SK-N-SH treated with all-trans-retinoic acid at 6 μM for 48 hours (cell line): Measurements from ENCODE around the gene PKLR.

Source experiments
- ARNTL ChIP-seq: fragments of 450-650 bp; formaldehyde crosslinking; IDR thresholded peaks from 2 replicates; pipeline ENCODE4 v1.5.0; 2020; ENCODE audit warnings: low read depth, mild to moderate bottlenecking, moderate library complexity, borderline replicate concordance
- CSDC2 ChIP-seq: fragments of 250-450 bp; sonication (Bioruptor Pico); IDR thresholded peaks from 2 replicates; pipeline ENCODE4 v1.5.0; 2020; ENCODE audit warnings: mild to moderate bottlenecking, moderate library complexity
- ESRRG ChIP-seq: fragments of 250-450 bp; sonication (Bioruptor Pico); IDR thresholded peaks from 2 replicates; pipeline ENCODE4 v1.6.1; 2021; ENCODE audit warnings: mild to moderate bottlenecking
- PPARA ChIP-seq: fragments of 250-450 bp; sonication (Bioruptor Pico); IDR thresholded peaks from 2 replicates; pipeline ENCODE4 v1.5.0; 2020; ENCODE audit warnings: mild to moderate bottlenecking, borderline replicate concordance
- SNAI2 ChIP-seq: fragments of 250-450 bp; sonication (Bioruptor Pico); IDR thresholded peaks from 2 replicates; pipeline ENCODE4 v1.5.0; 2020; ENCODE audit warnings: mild to moderate bottlenecking, moderate library complexity
- ZFP30 ChIP-seq: fragments of 450-650 bp; formaldehyde crosslinking; IDR thresholded peaks from 2 replicates; pipeline ENCODE4 v1.5.0; 2022; ENCODE audit warnings: mild to moderate bottlenecking, moderate library complexity
- ZNF8 ChIP-seq: fragments of 450-650 bp; formaldehyde crosslinking; IDR thresholded peaks from 2 replicates; pipeline ENCODE4 v1.5.0; 2020; ENCODE audit warnings: mild to moderate bottlenecking, moderate library complexity
- TF ChIP-seq, protein P1 (sequence below): fragments of 250-450 bp; sonication (Bioruptor Pico); IDR thresholded peaks from 2 replicates; pipeline ENCODE4 v1.5.1; 2020; ENCODE audit warnings: low read depth, mild to moderate bottlenecking, moderate library complexity

DNA sequence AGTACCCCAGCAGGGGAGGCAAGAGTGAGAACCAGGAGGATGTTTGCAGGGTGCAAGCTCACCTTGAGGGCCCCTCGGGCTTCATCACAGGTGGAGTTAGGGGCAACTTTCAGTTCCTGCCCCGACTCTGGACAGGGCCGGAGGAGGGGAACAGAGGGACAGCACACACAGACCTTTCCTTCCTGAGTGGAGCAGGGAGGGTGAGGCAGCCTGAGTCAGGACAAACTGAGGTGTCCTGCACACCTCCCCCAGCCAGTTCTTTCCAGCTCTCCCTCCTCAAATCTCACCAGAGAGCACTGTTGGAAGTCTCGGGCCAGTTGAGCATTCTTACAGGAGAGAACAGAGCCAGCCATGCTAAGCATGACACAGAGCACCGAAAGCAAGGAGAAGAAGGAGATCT is 47.4 kb downstream of the PKLR start:
- TF ChIP-seq ESRRG = no peak
- no peak for TF ChIP-seq ZNF8 (CRISPR knock-in tag)
- no peak for TF ChIP-seq CSDC2
- TF ChIP-seq ARNTL (CRISPR knock-in tag) = no peak
- no peak for TF ChIP-seq SNAI2 (CRISPR knock-in tag)
- TF ChIP-seq, protein P1, sequence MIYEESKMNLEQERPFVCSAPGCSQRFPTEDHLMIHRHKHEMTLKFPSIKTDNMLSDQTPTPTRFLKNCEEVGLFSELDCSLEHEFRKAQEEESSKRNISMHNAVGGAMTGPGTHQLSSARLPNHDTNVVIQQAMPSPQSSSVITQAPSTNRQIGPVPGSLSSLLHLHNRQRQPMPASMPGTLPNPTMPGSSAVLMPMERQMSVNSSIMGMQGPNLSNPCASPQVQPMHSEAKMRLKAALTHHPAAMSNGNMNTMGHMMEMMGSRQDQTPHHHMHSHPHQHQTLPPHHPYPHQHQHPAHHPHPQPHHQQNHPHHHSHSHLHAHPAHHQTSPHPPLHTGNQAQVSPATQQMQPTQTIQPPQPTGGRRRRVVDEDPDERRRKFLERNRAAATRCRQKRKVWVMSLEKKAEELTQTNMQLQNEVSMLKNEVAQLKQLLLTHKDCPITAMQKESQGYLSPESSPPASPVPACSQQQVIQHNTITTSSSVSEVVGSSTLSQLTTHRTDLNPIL (CRISPR knock-in tag) = no peak
- no peak for TF ChIP-seq PPARA (CRISPR knock-in tag)
- no peak for TF ChIP-seq ZFP30 (CRISPR knock-in tag)
